AG09309 (cell line): ENCODE data around the gene LDHA.

Experiments
- DNase-seq: peaks from one replicate; pipeline ENCODE4 v3.0.0-alpha.2; 2010; ENCODE audit warnings: low read depth
- H3K4me3 ChIP-seq: 2 replicates; pipeline ENCODE4 v1.5.1; 2011; ENCODE audit warnings: mild to moderate bottlenecking, low read depth, low read length, moderate library complexity; ENCODE audit not compliant: control insufficient read depth
- CTCF ChIP-seq: IDR thresholded peaks from 2 replicates; pipeline ENCODE4 v1.5.1; 2011; ENCODE audit warnings: mild to moderate bottlenecking, low read depth, low read length, inconsistent platforms; ENCODE audit not compliant: insufficient read depth, control insufficient read depth; ENCODE audit errors: missing control alignments

LDHA gene

GRCh38 chr11:18366286-18366685, 28.1 kb upstream of the LDHA start:
- no peak for DNase-seq
- TF ChIP-seq CTCF, result no peak
- H3K4me3 ChIP-seq, result no peak overlapping the region

- TF ChIP-seq CTCF, result no peak
- H3K4me3 ChIP-seq, result no peak overlapping the region
- no peak for DNase-seq
Observed at GRCh38 chr11:18367431-18367830, 26.9 kb upstream of the LDHA start.

GRCh38 chr11:18368221-18368620, 26.1 kb upstream of the LDHA start:
- no peak for DNase-seq
- H3K4me3 ChIP-seq, result no peak overlapping the region
- TF ChIP-seq CTCF, result no peak

GRCh38 chr11:18369398-18369797, 25.0 kb upstream of the LDHA start:
- TF ChIP-seq CTCF, result no peak
- no peak for DNase-seq
- H3K4me3 ChIP-seq, result no peak overlapping the region

GRCh38 chr11:18371279-18371678, 23.1 kb upstream of the LDHA start:
- no peak for TF ChIP-seq CTCF
- no peak overlapping the region for H3K4me3 ChIP-seq
- no peak for DNase-seq

GRCh38 chr11:18372201-18372600, 22.2 kb upstream of the LDHA start:
- DNase-seq, result no peak
- H3K4me3 ChIP-seq, result no peak overlapping the region
- TF ChIP-seq CTCF, result no peak

GRCh38 chr11:18374956-18375355, 19.4 kb upstream of the LDHA start:
- H3K4me3 ChIP-seq, result no peak overlapping the region
- TF ChIP-seq CTCF, result no peak
- no peak for DNase-seq
